HG02885 (cell line): ENCODE results near the gene TOMM40.
"Not testable (repeated sequence)": the region's sequence is repeated elsewhere in the genome, so short reads cannot be mapped to it uniquely, and the experiment has no call there.

Experiments used
- ATAC-seq: cut with Tn5 transposase; IDR thresholded peaks from one replicate; pipeline ENCODE4 v1.9.1; 2021; ENCODE audit warnings: mild to moderate bottlenecking; ENCODE audit not compliant: unreplicated experiment, poor library complexity

The TOMM40 gene

DNA sequence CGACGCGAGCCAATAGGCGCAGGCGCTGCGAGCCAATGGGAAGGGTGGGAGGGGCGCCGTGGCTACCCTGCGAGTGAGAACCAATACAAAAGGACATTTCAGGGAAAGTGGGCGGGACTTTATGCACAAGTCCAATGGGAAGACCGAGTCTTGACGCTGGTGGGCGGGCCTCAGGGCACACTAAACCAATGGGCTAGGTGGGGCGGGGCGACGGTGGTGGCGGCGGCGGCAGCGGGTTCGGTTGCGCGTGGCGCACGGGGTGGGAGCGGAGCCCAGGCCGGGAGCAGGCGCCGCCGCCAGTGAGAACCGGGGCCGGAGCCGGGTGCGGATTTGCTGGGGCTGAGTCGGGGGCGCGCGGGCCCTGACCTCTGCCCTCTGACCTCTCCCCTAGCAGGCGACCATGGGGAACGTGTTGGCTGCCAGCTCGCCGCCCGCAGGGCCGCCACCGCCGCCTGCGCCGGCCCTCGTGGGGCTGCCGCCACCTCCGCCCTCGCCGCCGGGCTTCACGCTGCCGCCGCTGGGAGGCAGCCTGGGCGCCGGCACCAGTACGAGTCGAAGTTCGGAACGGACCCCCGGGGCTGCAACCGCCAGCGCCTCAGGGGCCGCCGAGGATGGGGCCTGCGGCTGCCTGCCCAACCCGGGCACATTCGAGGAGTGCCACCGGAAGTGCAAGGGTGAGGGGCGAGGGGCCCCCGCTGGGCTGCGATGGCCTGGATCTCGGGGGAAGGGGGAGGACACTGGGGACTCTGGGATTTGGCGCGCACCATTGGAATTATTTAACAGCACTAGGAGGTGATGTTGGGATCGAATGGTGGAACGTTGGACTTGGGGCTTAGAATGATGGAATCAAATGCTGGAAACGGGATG, at the start of gene TOMM40:
TSS of gene TOMM40 (plus strand) at position 239 of the 867 bp plus-strand sequence. CDS start at position 401, 162 bp downstream.
- ATAC-seq = no peak

DNA sequence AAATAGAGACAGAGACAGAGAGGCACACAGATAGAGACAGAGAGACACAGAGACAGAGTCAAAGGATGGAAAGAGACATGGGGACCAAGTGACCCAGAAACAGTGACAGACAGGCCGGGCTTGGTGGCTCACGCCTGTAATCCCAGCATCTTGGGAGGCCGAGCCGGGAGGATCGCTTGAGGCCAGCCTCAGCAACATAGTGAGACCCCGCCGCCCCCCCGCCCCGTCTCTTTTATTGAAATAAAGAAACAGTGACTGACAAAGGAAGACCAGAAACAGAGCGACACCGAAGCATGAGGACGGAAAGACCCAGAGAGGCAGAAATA, 45.8 kb upstream of the TOMM40 start:
- no peak for ATAC-seq

DNA sequence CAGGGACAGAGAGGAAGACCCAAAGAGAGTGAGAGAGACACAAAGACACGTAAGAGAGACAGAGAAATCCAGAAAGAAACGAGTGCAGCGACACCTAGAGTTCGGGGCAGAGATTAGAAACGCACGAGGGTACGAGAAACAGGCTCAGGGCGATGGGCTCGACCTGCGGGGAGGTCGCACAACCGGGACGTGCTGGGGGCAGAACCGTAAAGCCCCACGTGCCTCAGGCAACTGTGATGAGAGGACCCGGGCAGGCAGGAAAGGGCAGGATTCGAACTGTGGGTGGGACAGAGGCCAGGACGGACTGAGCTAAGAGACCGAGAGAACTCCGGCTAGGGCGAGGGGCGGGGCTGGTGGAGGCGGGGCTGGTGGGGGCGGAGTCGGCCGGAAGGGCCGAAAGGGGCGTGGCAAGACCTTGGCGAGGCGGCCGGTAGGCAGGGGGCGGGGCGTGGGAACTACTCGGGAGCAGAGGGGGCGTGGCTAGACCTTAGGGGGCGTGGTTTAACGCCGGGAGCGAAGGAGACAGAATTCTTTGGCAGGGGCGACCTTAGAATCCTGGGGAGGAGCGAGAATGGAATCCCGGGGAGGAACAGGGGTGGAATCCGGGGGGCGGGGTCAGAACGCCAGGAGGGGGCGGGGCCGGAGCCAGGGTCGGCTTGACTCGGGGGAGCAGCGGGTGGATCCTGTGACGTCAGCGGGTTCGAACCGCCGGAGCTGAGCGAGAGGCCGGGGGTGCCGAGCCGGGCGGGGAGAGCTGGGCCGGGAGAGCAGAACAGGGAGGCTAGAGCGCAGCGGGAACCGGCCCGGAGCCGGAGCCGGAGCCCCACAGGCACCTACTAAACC, 45.2 kb upstream of the TOMM40 start, which contains the start of gene NECTIN2:
TSS of gene NECTIN2 (plus strand) at position 686 of the 843 bp plus-strand sequence. CDS start 229 bp downstream, outside the sequence.
- peak; percentile 44 for ATAC-seq

DNA sequence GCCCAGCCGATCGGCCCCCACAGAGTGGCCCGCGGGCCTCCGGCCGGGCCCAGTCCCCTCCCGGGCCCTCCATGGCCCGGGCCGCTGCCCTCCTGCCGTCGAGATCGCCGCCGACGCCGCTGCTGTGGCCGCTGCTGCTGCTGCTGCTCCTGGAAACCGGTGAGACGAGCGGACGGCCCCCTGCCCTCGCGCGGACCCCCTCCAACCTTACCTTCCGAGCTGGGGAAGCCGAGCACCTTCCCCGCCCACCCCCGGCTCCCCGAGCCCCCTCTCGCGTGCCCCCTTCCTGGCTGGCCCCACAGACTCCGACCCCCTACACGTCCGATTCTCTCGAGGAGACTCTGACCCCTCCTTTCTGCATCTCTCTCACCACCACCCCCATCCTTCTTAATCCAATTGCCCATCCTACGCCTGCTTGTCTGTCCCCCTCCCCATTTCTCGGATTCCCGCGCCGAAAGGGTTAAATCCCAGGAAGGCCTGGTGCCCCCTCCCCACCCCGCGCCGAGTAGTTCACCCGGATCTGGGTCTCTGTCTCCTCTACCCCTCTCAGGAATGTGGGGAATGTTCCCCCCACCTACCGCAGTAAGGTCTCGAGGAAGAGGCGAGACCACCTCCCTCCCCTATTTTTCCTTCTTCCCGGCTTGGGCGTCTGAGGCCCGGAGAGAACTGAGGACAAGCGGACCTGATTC, 44.5 kb upstream of the TOMM40 start:
- no peak for ATAC-seq

DNA sequence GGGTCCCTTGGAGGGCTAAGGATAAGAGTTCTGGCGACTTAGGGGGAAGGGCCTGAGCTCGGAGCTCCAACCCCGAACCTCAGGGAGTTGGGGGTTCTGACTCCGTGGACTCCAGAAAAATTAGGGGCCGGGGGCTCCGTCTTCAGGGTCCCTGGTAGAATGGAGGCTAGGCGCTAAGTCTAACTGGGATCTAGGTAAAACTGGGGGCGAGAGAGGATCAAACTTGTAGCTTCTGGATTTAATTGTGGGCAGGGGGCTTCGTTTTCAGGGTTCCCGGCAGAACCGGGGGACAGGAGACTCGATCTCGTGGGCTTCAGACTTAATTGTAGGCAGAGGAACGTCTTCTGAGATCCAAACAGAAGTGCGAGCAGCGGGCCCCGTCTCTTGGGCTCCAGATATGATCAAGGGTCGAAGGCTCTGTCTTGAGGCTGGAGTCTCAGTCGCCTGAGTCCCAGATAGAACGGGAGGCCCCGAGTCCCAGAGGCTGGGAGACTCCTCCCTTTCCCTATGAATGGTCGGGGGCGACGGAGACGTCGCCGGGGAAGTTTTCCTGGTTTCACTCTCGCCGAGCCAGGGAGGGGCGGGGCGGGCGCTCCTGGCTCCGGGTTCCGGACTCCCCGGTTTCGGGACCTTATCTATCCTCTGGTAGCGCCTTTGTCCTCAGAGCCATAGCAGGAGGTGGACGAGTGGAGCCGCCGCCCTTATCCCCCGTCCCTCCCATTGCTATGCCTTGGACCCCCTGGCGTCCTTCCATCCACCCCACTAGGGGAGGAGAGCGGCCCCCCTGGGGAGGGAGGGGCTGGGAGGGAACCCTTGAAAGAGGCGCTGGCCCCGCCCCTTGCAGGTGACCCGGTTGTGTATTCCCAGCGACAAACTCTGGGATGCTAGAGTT, 43.7 kb upstream of the TOMM40 start:
- no peak for ATAC-seq

DNA sequence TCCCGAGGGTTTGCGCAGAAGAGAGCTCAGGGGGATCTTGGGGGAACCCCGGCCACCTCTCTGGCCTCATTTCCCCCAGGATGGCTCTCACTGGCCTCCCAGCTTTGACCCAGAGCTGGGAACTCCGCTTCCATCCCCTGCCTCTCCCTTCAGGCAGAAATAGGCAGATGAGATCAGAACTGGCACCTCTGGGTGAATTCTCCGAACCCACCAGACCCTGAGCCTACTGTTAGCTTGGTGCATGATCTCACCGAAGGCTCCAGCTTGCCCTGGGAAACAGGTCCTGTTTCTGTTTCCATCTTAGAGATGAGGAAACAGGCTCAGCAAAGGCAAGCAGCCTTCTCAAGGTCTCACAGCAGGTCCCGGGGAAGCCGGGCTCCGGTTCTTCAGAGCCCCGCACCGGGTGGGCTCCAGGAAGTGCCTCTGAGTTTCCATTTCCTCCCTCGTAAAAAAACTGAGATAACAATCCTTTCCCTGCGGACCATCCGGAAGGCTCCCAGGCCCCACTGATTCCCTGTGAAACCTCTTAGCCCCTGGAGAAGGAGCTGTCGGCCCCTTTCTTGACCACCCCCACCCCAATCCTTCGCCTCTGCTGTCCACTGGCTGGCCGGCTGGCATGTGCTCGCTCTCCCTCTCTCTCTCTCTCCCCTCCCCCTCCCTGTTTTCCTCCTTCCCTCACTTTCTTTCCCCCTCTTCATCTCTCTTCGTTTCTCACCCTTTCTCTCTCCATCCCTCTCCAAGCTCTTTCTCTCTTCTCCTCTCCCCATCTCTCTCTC, 42.8 kb upstream of the TOMM40 start:
- no peak for ATAC-seq

DNA sequence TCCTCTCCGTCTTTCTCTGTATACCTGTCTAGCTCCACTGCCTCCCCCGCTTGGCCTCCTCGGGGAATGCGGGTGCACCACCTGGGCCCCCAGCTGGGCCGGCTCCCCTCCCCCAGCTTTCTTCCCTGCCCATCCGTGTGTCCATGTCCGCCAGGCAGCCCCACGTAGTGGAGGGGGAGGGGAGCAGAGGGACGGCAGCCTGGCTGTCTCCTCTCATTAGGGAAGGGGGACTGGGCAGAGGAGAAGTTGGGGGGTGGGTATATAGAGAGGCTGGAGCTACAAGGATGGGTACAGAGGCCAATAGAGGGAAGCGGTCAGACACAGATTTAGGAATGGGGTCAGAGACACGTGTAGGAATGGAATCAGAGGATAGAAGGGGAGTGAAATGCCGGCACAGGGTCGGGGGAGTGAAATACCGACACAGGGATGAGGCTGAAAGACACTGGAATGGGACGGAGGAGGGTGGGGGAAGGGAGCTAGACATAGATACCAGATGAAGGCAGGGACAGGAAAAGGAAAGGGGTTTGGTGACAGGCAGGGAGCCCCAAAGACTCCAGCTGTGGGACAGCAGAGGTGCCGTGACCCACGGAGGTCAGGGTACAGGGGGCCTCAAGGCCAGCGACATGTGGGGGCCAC, 42.1 kb upstream of the TOMM40 start:
- ATAC-seq = no peak

DNA sequence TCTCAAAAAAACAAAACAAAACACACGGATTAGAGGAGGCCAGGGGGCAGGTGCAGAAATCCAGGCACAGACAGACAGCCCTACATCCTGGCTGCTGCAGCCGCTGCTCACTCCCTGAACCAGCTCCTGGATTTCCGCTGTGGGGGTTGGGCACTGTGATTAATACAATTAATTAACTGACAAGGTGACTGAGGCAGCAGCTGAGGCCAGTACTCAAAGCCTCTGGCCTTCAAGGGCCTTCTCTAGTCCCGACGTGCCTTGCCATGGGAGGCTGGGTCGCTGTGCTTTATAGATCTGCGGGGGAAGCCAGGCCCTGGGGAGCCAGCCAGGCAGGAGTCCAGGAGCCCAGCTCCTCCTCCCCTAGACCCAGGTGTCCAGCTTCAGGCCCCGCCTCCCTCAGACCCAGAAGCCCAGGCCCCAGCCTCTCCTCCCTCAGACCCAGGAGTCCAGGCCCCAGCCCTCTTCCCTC, 40.4 kb upstream of the TOMM40 start:
- no peak for ATAC-seq

DNA sequence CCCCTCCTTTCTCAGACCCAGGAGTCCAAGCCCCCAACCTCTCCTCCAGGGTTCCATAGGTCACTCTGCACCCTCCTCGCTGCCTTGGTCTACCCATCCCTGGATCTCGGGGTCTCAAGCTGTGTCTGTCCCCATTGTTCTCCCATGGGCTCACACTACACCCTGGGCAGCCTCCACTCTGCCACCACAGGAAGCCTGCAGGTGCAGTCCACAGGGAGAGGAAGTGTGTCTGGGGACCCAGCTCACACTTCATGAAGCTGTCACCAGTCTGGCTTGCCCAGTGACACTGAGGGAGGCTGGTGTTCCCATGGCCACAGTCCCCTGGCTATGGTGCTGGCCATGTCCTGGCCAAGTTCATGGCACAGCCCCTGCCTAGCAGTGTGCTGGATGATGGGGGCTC, 39.6 kb upstream of the TOMM40 start:
- ATAC-seq = no peak

DNA sequence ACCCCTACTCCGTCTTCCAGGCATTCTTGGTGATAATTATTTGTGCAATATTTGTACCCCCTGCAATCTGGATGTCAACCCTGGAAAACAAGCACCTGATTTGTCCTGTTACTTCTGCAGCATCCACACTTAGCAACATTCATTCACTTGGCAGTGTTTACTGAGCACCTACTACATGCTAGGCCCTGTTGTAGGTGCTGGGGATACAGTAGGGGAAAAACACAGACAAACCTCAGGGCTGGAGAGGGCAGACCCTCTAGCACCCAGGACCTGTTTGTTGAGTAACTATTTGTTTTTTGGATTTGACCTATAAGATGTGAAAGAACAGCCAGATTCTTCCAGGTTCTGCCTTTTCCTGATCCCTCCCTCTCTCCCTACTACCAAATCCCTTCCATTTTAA, 35.4 kb upstream of the TOMM40 start:
- no peak for ATAC-seq

DNA sequence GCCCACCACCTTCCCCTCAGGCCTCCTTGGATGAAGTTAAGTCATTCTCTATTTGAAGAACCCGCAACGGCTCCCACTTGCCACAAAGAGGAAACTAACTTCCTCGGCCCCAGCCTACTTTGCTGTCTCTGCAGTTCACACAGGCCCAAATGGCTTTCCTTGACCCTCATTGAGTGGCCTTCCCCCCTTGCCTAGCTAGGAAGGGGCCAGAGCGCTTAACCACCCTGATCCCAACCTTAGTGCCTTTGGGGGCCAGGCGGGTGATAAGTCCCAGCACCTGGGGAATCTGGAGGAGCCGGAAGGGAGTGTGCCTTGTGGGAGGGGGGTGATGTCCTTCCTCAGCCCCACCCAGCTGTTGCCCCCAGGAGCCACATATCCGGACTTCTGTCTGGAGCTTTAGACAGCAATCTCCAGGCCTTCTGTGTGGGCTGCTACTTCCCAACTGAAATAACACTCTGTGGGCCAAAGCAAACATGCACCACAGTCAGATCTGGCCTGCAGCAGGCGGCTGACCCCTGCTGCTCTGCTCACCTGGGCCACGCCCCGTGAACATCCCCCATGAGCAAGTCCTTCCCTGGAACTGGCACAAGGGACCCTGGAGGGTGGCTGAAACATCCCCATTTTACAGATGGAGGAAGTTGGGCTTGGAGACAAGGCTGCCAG, 34.5 kb upstream of the TOMM40 start:
- no peak for ATAC-seq

DNA sequence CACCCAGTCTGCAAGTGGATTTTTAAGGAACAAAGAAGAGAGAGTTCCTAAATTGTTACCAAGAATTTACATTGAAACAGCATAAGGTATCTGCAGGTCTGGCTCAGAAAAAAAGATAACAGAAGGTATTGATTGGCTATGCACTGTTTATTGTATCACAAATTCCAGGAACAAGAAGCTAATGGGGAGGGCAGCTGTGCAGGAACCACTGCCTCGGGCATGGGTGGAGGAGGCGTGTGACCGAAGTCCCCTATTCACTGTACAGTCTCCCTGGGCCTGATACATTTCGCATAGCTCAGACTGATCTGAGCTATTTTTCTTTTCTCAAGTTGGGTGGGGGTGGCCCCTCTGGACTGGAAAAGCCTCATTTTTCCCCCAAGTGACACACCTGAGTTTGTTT, 33.2 kb upstream of the TOMM40 start:
- ATAC-seq = no peak

DNA sequence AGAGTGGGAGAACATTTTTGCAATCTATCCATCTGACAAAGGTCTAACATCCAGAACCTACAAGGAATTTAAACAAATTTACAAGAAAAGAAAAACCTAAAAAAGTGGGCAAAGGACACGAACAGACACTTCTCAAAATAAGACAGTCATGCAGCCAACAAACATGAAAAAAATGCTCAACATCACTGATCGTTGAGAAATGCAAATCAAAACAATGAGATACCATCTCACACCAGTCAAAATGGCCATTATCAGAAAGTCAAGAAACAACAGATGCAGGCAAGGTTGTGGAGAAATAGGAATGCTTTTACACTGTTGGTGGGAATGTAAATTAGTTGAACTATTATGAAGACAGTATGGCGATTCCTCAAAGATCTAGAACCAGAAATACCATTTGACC, 29.5 kb upstream of the TOMM40 start:
- not testable (repeated sequence) for ATAC-seq

DNA sequence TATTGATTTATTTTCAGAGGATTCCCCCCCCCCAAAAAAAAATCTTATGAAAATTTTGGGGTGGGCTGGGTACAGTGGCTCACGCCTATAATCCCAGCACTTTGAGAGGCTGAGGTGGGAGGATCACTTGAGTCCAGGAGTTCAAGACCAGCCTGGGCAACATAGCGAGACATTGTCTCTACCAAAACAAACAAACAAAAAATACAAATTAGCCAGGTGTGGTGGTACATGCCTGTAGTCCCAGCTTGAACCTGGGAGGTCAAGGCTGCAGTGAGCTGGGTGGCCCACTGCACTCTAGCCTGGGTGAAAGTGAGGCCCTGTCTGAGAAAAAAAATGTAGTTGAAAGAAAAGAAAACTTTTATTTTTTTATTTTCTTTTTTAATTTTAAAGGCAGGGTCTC, 27.1 kb upstream of the TOMM40 start:
- no peak for ATAC-seq

DNA sequence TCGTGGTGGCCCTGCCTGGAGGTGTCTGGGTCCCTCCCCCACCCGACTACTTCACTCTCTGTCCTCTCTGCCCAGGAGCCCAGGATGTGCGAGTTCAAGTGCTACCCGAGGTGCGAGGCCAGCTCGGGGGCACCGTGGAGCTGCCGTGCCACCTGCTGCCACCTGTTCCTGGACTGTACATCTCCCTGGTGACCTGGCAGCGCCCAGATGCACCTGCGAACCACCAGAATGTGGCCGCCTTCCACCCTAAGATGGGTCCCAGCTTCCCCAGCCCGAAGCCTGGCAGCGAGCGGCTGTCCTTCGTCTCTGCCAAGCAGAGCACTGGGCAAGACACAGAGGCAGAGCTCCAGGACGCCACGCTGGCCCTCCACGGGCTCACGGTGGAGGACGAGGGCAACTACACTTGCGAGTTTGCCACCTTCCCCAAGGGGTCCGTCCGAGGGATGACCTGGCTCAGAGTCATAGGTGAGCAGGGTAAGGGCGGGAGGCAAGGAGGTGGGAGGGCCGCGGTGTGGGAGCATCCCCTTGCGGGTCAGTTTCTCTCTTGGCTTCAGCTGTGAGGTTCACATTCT, 25.8 kb upstream of the TOMM40 start:
- no peak for ATAC-seq

DNA sequence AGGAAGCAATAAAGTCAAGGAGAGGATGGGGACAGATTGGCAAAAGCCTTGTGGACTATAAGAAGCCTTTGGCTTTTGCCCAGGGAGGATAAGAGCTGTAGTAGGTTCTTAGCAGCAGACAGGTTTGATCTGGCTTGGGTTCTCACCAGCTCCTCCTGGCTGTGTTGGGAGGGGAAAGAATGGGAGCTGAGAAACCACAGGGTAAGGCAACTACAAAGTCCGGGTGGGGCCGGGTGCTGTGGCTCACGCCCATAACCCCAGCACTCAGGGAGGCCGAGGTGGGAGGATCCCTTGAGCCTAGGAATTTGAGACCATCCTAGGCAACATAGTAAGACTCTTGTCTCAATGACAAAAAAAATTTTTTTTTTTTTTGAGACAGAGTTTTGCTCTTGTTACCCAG, 24.4 kb upstream of the TOMM40 start:
- no peak for ATAC-seq

DNA sequence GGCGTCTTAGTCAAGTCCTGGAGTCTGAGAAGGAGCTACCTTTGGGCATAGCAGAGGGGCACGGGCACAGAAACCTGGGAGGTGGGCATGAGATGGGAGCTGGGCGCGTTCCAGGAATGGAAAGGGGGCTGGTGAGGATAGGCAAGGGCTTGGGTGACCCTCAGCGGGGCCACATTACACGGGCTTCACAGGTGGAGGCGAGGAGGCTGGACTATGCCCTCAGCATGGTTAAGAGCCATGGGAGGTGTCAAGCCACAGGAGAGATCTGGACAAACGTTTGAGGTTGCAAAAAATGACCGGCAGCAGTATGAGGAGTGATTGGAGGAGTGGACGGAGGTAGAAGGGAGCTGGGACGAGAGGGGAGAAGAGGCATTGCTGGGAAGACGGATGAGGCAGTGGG, 23.5 kb upstream of the TOMM40 start:
- ATAC-seq = no peak
